HEK293 (cell line): ENCODE measurements around the gene INVS.
"Not testable (repeated sequence)": the region's sequence is repeated elsewhere in the genome, so short reads cannot be mapped to it uniquely, and the experiment has no call there.

Experiments
- CTCF ChIP-seq: fragments of 450-650 bp; formaldehyde crosslinking; IDR thresholded peaks from 2 replicates; pipeline ENCODE4 v1.5.1; 2016; ENCODE audit warnings: missing biosample characterization, missing genetic modification characterization
- ZNF221 ChIP-seq: fragments of 450-650 bp; formaldehyde crosslinking; IDR thresholded peaks from 2 replicates; pipeline ENCODE4 v1.5.1; 2017; ENCODE audit warnings: missing biosample characterization, missing genetic modification characterization, borderline replicate concordance
- ZNF404 ChIP-seq: fragments of 450-650 bp; formaldehyde crosslinking; IDR thresholded peaks from 2 replicates; pipeline ENCODE4 v1.5.1; 2017; ENCODE audit warnings: missing biosample characterization, missing genetic modification characterization

GRCh38 chr9:100076256-100076655 is 22.8 kb upstream of the INVS start:
- TF ChIP-seq ZNF221, CTCF, ZNF404 (tag by site-specific recombination): not testable (repeated sequence)
